NOMO-1 (cell line): ENCODE data around the gene ESRRG.
"Not testable (repeated sequence)": the region's sequence is repeated elsewhere in the genome, so short reads cannot be mapped to it uniquely, and the experiment has no call there.

Source experiments
- DNase-seq, 2 experiments: peaks; one replicate each; lab custom pipeline; 2025; ENCODE audit not compliant: unreplicated experiment in 2 of 2; lab: John Stamatoyannopoulos, UW

ESRRG gene

DNA sequence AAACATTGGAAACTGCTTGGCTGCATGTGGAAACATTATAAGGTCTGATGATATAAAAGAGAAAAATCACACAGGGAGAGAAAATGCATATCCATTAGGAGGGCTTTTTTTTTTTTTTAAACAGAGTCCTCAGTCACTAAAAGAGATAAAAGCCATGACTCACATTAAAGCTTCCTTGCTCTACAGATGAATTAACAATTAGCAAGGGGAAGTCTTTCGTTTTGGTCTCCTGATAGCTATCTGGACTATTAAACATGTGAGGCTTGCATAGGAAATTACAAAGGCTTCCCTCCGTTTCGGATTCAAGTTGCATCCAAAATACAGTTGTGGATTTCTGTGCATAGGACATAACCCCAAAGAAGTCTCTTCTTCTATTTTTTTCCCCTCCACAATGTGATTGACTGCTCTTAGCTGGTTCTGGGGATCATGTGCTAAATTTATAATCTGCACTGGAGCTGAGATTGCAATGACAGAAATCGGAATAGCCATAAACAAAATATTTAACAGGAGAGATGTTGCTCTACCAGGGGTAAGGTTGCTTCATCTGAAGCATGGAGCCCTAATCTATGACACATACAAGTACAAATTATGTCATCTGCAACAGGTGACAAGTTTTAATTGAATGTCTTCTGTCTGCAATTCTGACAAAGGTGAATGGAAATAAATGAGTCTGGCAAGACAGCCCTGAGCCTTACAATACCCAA, 146.8 kb downstream of the ESRRG start:
- no peak for DNase-seq

DNA sequence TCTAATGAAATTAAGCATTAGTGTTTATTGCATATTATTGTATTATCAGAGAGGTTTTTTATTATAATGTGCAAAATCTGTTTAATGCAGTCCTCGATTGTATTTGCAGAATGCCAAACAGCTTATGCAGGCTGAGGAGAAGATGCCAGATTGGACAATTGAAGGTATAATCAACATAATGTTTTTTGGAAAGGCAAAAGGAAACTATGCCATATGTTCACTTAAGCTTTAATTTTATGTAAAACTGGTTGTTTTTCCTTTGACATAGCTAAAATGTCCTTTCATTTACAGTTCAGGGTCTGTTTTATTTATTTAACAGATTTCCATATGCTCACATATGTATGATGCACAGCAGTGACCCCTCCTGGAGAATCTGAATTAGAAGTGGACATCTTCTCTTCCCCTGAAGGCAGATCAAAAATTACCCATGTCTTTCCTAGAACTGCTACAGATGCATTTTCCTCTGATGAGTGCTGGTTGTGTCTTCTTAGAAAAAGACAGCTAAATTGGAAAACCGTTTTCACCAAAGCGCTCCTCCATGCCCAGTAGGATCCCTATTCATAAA, 156.5 kb downstream of the ESRRG start:
- DNase-seq: no peak

DNA sequence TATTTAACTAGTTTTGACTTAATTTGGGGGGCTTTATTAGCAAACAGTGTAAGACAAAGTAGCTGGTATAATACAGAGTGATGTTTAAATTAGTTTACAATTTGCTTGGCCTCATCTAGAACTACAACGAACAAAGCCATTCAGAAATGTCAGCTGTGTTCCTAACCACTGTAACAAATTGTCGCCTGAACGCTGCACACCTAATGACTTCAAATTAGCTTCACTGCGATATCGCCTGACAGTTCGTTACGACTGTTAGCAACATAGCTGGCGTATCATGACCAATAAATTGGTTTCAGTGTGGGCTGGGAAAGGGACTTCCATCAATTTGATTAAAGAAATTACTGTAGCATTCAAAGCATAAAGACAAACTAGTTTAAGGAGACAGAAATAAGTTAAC, 160.1 kb downstream of the ESRRG start:
- DNase-seq: no peak

DNA sequence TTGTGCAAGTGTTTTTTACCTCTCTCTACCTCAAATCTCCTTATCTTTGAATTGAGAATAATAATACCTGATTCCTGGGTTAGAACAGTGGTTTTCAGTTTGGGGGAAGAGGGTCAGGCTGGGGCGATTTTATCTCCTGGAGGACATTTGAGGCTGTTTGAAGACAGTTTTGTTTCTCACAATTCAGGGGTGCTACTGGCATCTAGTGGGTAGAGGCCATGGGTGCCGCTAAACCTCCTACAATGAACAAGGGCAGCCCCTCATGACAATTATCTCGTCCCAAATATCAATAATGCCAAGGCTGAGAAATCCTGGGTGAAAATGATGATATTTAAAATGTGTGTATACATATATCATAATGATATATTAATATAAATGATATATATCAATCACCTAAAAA, 160.8 kb downstream of the ESRRG start:
- DNase-seq: no peak

DNA sequence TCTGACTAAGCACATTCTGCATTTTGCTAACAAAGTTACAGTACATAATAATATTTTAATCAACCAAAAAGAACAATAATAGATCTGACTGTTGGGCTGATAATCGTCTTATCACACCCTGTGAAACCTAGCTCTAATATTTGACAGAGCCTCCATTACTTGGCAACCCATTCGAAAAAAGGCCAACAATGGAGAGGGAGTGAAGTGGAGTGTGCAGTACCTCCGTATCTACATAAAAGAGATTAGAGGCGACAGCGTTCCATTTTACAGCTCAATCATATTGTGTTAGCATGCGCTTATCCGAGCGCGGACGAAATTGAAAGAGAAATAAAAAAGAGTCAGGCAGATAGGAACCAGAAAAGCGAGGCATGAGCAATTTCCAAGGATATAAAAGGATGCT, 162.7 kb downstream of the ESRRG start:
- DNase-seq: no peak

DNA sequence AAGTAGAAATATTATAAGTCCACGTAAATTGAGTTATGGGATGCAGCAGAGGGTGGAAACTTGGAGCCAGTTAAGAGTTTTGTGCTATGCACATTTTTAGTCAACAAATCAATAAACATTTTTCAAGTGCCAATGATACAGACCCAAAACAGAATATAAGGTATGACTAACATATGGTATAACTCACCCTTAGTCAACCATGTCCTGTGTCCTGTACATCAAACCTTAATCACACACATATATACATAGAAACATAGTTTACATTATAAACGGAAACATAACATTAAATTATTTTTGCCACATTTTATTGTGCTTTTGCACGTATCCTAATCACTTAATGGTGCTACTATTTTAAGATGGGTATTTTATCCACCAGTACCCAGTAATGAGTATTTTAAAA, 163.9 kb downstream of the ESRRG start:
- DNase-seq: no peak

DNA sequence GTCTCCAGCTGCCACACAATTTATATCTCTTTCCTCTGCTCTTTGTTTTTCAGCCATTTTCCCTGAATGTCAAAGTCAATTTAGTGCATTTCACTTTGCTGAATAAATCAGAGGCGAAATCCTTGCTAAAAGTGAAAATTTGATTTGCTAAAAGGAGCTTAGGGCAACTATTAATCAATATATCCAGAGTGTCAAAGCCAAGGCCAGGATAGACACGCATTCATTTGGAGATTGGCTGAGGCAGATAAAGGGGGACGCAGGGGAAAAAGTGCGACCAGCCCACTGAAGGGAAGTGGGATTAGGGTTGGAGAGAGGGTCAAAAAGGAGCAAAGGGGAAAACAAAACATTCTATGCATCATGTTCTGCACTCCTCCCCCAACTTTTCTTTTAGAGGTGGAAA, 167.6 kb downstream of the ESRRG start:
- no peak for DNase-seq

DNA sequence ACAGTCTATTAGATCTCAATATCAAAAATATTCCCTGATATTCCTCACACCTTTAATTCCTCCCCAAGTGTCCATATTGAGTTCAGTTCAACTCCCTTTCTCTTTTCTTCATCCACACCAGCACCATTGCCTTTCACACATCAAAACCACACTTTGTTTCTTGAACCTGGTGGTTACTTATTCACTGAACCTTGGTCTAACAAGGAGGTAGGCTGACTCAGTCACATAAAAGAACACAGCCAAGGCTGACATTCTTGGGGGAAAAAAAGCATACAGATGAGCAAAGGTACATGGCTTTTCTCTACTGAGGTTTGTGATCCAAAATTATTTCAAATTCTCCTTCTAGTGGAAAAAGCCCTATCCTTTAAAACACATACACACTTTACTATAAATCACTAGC, 168.3 kb downstream of the ESRRG start:
- no peak for DNase-seq

DNA sequence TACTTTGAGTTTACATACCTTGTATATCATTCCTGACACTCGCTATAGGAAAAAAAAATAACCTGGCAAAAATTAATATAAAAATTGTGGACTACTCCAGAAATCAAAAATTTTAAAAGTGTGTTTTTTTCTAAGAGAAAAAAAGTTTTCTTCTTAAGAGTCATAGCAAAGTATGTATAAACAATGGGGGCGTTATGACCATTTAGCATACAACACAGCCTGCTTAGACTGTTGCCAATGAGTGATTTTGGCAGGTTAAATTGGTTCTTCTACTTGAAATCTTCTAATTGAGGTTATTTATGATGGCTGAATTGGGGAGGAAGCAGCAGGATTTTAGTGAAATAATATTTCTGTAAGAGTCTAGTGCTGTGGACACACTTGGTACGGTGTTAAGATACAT, 169.5 kb downstream of the ESRRG start:
- no peak for DNase-seq

DNA sequence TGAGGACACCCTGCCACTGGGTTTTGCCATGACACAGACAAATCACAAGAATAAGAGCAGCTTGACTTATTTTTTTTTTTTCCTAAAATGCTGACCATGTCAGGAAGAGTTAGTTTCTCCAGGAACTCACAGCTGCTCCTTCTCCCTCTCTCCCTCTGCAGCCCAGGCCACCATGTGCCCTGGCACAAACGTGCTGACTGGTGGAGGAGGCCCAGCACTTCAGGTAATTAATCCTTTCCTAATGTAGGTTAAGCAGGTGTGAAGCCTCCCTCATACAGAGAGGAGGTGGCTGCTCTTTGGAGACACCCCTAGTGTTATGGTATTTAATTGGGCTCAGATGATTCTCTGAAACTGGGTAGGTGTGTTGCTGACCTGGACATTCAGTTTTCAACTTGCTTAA, 170.2 kb downstream of the ESRRG start:
- DNase-seq: no peak

DNA sequence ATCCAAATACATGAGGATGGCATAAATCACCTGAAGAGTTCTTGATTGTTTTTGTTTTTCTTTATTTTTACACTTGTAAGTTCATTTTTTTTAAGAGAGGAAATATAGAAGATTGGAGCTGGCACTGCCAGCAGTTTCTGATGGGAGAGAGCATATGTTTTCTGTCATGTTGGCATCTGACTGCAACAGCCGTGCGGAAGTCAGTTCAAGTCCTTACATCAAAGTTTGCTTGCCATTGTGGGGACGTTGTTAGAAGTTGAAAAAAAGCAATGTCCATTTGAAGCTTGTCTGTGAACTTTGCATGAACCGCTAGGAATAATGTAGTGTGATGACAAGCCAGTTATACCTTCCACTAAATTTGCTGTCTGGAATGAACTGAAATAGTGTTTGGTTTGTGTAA, 173.4 kb downstream of the ESRRG start:
- no peak for DNase-seq

DNA sequence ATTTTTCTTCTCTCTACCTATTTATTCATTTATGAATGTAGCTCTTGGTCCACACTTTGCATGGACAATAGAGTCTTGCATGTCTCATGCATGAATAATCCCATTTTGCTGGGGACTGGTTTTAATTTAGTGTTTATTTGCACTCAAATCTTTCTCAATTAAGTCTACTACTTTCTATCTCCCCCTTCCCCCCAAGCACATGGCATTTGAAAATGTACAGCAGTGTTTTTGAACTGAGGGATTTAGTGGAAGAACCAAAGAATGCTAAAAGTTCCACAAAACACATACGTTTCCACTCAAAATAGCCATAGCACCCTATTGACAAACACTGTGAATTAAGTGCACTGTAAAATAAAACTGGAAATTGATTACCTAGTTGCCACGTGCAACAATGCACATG, 180.5 kb downstream of the ESRRG start:
- DNase-seq: no peak

DNA sequence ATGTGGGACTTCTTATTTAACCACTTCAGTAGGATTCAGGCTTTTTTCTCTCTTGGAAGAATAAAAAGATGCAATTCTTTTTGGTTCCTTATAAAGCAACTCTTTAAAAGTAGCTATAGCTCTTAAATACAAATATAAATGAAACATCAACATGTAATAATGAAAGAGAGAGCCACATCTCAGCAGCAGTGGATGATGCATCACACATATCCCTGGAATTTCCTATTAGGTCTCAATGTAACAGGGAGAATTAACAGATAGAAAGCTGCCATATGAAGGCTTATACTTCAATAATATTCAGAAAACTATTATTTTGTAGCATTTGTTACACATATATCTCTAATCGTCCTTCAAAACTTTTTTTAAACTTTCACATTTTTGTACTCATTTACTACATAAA, 181.0 kb downstream of the ESRRG start:
- no peak for DNase-seq

DNA sequence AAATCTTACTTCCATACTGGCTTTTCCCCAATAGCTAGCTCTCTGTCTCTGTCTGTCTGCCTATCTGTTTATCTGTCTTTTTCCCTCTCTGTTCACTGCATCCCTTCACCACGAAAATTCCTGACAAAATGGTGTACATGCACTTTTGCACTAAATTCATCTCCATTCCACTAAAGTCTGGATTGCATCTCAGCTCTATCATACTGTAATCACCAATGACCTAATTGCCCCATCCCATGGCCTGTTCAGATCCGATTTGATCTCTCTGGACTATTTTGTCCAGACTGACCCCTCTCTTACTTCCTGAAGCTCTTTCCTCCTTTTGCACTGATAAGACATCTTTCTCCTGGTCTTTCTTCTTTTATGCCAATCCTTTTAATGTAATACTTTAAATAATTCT, 187.5 kb downstream of the ESRRG start:
- no peak for DNase-seq

DNA sequence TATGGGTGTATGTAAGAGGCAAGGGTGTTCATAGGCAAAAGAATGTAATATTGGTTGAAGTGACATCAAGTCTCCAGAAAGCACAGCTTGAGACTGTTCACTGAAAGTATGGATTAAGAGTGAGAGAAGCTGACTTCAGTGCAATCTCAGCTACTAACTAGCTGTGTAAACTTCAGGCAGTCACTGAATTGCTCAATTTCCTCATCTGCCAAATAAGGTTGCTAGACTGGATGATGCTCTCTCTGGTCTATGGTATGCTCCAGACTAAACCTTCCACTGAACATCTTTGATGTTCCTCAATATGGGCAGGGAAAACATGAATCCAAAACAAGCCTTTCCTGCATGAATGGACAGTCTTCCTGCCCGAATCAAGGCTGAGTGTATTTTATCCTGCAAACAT, 188.2 kb downstream of the ESRRG start:
- DNase-seq: no peak

DNA sequence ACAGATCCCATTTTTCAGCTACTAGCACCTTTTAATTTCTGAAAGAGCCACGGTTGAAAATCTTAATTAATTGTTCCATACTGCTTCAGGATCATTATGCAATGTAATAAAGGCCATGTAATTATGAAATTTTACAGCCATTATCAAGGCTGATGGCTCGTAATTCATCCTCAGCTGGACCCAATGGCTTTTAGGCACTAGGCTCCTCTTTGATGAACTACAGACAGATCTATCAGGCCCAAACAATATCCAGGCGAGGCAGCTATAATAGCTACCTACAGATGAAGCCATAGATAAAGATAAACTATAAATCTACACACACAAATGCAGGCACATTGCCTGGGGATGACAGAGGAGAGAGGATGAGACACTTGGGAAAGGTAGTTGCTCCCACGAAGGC, 189.5 kb downstream of the ESRRG start:
- no peak for DNase-seq

DNA sequence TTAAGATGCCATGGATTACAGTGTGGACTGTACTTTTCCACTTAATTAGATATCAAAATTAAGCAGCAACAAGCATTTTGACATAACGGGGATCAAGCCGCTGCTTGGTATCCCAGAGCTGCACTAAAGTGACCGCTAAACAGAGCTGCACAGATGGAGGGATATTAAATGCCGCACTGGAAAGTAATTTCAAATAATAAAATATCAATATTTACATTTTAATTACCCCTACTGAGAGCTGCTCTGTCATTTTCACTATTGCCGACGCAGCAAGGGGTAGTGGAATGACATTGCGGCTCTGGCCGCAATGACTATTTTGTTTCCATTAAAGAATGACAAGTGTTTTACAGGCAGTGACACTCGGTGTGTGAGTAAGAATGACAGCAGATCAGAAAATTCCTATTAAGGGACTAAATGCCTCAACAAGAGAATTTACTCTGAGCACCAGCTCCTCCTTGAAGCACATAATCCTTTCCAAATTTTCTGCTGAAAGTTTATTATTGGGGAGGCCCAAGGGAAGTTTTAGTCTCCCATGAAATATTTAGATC, 190.9 kb downstream of the ESRRG start:
- DNase-seq: no peak

DNA sequence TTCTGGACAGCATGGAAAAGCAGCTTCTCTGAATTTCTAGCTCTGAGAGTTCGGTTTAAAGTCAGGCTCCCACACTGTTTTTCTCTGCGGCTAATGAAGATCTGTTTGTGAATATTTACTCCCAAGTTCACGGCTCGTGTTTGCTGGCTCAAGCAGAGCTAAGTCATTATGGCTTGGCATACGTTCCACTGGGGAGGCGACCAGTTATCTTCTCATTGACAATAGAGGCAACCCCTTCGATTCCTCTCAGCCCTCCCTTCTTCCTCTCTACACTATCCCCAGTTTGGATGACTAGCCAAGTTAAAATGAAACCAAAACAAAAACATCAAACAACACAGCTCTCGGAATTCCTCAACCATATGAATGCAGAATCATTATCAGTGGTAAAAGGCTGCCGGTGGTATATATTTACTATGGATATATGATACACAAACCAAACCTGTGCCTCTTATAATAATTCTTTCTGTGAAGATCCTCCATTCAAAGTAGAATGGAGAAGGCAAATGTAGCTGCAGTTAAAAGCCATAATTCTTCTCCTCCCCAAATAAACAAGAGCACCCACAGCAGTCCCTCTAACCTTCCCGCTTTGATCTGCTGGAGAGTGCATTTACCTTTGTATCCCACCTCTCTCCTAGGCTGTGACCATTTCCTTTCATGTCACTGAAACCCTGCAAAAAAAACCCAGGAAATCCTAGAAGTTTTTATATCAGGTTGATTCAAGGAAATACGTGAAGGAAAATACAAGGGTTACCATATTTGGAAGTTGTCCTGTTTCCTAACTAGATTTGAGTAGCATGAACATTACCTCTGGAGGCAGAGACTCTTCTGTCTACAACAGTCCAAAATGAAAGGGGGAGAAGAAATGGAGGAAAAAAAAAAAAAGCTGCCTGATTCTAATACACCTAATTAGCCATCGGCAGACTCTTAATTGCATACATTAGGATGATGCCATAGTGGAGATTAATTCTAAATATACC, 191.7 kb downstream of the ESRRG start:
- DNase-seq: peak in 1 of 2 experiments; percentile 33

DNA sequence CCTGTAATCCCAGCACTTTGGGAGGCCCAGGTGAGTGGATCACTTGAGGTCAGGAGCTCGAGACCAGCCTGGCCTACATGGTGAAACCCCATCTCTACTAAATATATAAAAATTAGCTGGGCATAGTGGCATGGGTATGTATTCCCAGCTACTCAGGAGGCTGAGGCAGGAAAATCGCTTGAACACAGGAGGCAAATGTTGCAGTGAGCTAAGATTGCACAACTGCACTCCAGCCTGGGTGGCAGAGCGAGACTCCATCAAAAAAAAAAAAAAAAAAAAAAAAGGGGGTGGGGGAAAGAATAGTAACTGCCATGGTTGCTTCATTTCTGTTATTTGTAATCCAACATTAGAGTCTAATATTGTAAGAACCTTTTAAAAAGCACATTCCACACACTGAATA, 193.4 kb downstream of the ESRRG start:
- DNase-seq: not testable (repeated sequence)

DNA sequence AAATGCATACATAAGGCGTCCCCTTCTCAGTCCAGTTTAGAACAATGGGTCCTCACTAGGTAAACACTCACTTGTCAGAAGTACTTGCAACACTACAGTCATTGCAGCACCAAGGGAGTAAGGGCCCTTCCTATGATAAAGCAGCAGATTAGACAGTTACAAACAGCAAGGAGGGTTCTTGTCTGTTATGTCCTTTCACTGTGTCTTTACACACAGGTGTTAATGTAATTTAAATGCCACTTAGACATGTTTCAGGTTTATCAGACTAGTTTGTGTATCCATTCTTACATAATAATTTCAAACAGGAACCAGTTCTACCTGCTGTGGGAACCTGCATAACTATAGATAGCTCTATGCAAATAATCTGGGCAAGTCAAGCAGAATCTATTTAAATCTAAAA, 194.4 kb downstream of the ESRRG start:
- no peak for DNase-seq

DNA sequence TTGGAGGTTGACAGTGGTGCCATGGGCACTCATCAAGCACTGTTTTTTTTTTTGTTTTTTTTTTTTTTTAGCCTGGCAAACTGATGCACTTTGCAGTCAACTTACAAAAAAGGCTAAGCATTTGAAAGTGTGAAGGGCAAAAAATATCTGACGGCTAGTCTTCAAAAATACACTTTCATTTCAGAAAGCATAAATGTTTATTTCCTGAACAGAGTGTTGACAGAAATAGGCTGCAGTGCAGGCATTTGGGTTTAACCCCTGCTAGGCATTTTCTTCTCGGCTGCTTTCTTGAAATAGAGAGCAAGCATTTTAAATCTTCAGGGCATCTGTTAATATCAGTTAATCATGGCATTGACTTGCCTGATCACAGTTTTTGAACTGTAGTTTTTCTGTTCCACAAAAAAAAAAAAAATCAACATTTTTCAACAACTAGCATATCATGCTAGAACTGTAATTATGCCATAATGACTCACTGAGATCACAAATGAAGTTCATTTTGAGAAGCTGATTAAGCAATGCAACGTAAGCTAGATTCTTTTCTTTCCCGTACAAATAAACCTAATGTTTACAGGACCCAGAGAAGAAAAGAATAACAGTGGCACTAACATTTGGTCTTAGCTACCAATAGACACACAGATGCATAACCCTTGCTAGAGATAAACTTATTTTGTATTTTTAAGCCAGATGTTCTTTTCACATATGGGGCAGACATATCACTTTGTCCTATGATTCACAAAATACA, 199.6 kb downstream of the ESRRG start:
- no peak for DNase-seq
